Measurements from ENCODE around the gene ARHGAP18. TPM values are rescaled to one million over a fixed set of nuclear protein-coding genes. Genes with fewer than 3 reads are reported as not detected.

The ARHGAP18 gene
- total RNA-seq, 1 donor from 2014 or later: 7.9 TPM

DNA sequence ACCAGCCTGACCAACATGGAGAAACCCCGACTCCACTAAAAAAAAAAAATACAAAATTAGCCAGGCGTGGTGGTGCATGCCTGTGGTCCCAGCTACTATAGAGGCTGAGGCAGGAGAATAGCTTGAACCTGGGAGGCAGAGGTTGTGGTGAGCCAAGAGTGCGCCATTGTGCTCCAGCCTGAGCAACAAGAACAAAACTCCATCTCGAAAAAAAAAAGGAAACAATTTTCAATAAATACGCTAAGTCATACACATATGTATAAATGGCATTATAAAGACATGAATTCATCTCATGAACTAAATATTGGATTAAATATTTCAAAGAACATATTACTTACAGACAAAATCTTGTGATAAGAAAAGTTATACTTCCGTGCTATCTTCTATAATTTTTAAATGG, 2.9 kb downstream of the ARHGAP18 start:
- Mint-ChIP-seq H3K27ac (ENCODE audit: unreplicated experiment) (no peak overlapping the region), H3K4me3 (ENCODE audit: unreplicated experiment) (no peak overlapping the region), H3K36me3 (ENCODE audit: unreplicated experiment) (no peaks in the 10 kb centered on the region), H3K4me1 (ENCODE audit: low read depth, unreplicated experiment) (peaks cover 9% of the 10 kb centered on the region), H3K9me3 (ENCODE audit: unreplicated experiment) (peaks cover 2% of the 10 kb centered on the region), H3K27me3 (ENCODE audit: unreplicated experiment) (peaks cover 2% of the 10 kb centered on the region)
- DNase-seq: no peak
- TF ChIP-seq, protein P1, sequence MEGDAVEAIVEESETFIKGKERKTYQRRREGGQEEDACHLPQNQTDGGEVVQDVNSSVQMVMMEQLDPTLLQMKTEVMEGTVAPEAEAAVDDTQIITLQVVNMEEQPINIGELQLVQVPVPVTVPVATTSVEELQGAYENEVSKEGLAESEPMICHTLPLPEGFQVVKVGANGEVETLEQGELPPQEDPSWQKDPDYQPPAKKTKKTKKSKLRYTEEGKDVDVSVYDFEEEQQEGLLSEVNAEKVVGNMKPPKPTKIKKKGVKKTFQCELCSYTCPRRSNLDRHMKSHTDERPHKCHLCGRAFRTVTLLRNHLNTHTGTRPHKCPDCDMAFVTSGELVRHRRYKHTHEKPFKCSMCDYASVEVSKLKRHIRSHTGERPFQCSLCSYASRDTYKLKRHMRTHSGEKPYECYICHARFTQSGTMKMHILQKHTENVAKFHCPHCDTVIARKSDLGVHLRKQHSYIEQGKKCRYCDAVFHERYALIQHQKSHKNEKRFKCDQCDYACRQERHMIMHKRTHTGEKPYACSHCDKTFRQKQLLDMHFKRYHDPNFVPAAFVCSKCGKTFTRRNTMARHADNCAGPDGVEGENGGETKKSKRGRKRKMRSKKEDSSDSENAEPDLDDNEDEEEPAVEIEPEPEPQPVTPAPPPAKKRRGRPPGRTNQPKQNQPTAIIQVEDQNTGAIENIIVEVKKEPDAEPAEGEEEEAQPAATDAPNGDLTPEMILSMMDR (IDR thresholded peaks at IDR 0.05; ENCODE audit: partially characterized antibody, unreplicated experiment): no peak

GRCh38 chr6:129705212-129705611, 4.8 kb downstream of the ARHGAP18 start:
- no peak overlapping the region for H3K4me3 Mint-ChIP-seq (ENCODE audit: unreplicated experiment)
- H3K27ac Mint-ChIP-seq (ENCODE audit: unreplicated experiment): no peak overlapping the region
- H3K27me3 Mint-ChIP-seq (ENCODE audit: unreplicated experiment): peaks cover 2% of the 10 kb centered on the region
- no peak for DNase-seq
- no peaks in the 10 kb centered on the region for H3K9me3 Mint-ChIP-seq (ENCODE audit: unreplicated experiment)
- TF ChIP-seq, protein P1 (IDR thresholded peaks at IDR 0.05; ENCODE audit: partially characterized antibody, unreplicated experiment): no peak
- no peaks in the 10 kb centered on the region for H3K36me3 Mint-ChIP-seq (ENCODE audit: unreplicated experiment)
- H3K4me1 Mint-ChIP-seq (ENCODE audit: low read depth, unreplicated experiment): peaks cover 7% of the 10 kb centered on the region

DNA sequence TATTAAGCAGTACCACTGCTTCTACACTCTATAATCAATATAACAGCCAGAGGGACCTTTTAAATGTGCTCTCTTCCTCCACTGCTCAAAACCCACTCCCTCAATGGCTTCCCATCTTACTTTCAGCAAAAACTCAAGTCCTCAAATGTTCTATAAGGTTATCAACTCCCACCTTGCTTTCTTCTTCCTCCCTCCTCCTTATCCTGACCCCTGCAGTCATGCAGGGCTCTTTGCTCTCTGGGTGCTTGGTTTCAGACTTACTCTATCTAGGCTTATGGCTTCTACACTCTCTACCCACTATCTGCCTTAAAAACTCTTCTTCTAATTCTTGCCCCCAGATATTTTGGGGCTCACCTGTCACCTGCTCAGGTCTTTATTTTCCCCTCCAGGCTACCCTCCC, 5.3 kb downstream of the ARHGAP18 start:
- Mint-ChIP-seq H3K27me3 (ENCODE audit: unreplicated experiment) (peaks cover 2% of the 10 kb centered on the region), H3K4me1 (ENCODE audit: low read depth, unreplicated experiment) (peaks cover 4% of the 10 kb centered on the region), H3K36me3 (ENCODE audit: unreplicated experiment) (no peaks in the 10 kb centered on the region), H3K9me3 (ENCODE audit: unreplicated experiment) (no peaks in the 10 kb centered on the region), H3K4me3 (ENCODE audit: unreplicated experiment) (no peak overlapping the region), H3K27ac (ENCODE audit: unreplicated experiment) (no peak overlapping the region)
- TF ChIP-seq, protein P1 (IDR thresholded peaks at IDR 0.05; ENCODE audit: partially characterized antibody, unreplicated experiment): no peak
- DNase-seq: no peak

- Mint-ChIP-seq H3K27ac (ENCODE audit: unreplicated experiment) (no peak overlapping the region), H3K4me3 (ENCODE audit: unreplicated experiment) (peak overlapping the region; percentile 43), H3K4me1 (ENCODE audit: low read depth, unreplicated experiment) (peaks cover 2% of the 10 kb centered on the region), H3K9me3 (ENCODE audit: unreplicated experiment) (no peaks in the 10 kb centered on the region), H3K36me3 (ENCODE audit: unreplicated experiment) (no peaks in the 10 kb centered on the region), H3K27me3 (ENCODE audit: unreplicated experiment) (peaks cover 2% of the 10 kb centered on the region)
- TF ChIP-seq, protein P1 (IDR thresholded peaks at IDR 0.05; ENCODE audit: partially characterized antibody, unreplicated experiment): no peak
- no peak for DNase-seq
These were observed 8.1 kb downstream of the ARHGAP18 start for GRCh38 chr6:129701721-129702455.

GRCh38 chr6:129700666-129701065, 9.3 kb downstream of the ARHGAP18 start:
- H3K27ac Mint-ChIP-seq (ENCODE audit: unreplicated experiment): no peak overlapping the region
- no peak for DNase-seq
- no peaks in the 10 kb centered on the region for H3K36me3 Mint-ChIP-seq (ENCODE audit: unreplicated experiment)
- peaks cover 2% of the 10 kb centered on the region for H3K27me3 Mint-ChIP-seq (ENCODE audit: unreplicated experiment)
- H3K4me1 Mint-ChIP-seq (ENCODE audit: low read depth, unreplicated experiment): peaks cover 2% of the 10 kb centered on the region
- H3K4me3 Mint-ChIP-seq (ENCODE audit: unreplicated experiment): no peak overlapping the region
- H3K9me3 Mint-ChIP-seq (ENCODE audit: unreplicated experiment): no peaks in the 10 kb centered on the region
- TF ChIP-seq, protein P1 (IDR thresholded peaks at IDR 0.05; ENCODE audit: partially characterized antibody, unreplicated experiment): no peak
